H1 (cell line): ENCODE data around the gene ARPP21. TPM values are rescaled to one million over a fixed set of nuclear protein-coding genes. Genes with fewer than 3 reads are reported as not detected.

Experiments used
- CTCF ChIA-PET: fragments of 300-600 bp; sonication (Branson Sonifier 250); formaldehyde crosslinking; loops from one replicate; lab custom pipeline; 2021; ENCODE audit not compliant: partially characterized antibody; lab: Charles Lee
- POLR2A ChIA-PET: fragments of 300-600 bp; sonication (Branson Sonifier 250); formaldehyde crosslinking; loops from one replicate; lab custom pipeline; 2021; ENCODE audit warnings: inconsistent platforms; ENCODE audit not compliant: partially characterized antibody; lab: Charles Lee
- DNase-seq, 2 experiments: peaks; one replicate each; pipeline versions ENCODE4 v3.0.0 to v3.0.0-alpha.2; 2010 to 2022; ENCODE audit warnings: low spot score in 2 of 2, low read depth in 1 of 2, mixed read lengths in 1 of 2
- FAIRE-seq: peaks from 2 replicates; lab custom pipeline; 2011; peaks lifted over from hg19 to GRCh38; lab: Jason Lieb, UNC
- H2AFZ ChIP-seq: 2 replicates; pipeline ENCODE4 v1.8.1; 2012; ENCODE audit warnings: low read length, inconsistent platforms
- H2AK5ac ChIP-seq: 2 replicates; pipeline ENCODE4 v1.6.1; 2013; ENCODE audit warnings: low read depth, low read length
- H2BK120ac ChIP-seq: replicated peaks from 2 replicates; pipeline ENCODE3; 2013; ENCODE audit warnings: low read depth, low read length, inconsistent platforms
- H2BK12ac ChIP-seq: 2 replicates; pipeline ENCODE4 v1.6.1; 2013; ENCODE audit warnings: low read depth, low read length
- H2BK15ac ChIP-seq: 2 replicates; pipeline ENCODE4 v1.6.1; 2013; ENCODE audit warnings: low read length
- H2BK20ac ChIP-seq: 2 replicates; pipeline ENCODE4 v1.6.1; 2013; ENCODE audit warnings: low read length
- H2BK5ac ChIP-seq: 2 replicates; pipeline ENCODE4 v1.6.1; 2013; ENCODE audit warnings: low read depth, low read length
- H3K14ac ChIP-seq: 2 replicates; pipeline ENCODE4 v1.6.1; 2013; ENCODE audit warnings: inconsistent platforms; ENCODE audit not compliant: insufficient read length
- H3K18ac ChIP-seq: 2 replicates; pipeline ENCODE4 v1.6.1; 2013; ENCODE audit warnings: low read length; ENCODE audit errors: extremely low read depth
- H3K23ac ChIP-seq: 2 replicates; pipeline ENCODE4 v1.6.1; 2013; ENCODE audit warnings: inconsistent platforms; ENCODE audit not compliant: insufficient read length
- H3K23me2 ChIP-seq: 2 replicates; pipeline ENCODE4 v1.6.1; 2013; ENCODE audit warnings: low read depth, low read length
- H3K27ac ChIP-seq: 2 replicates; pipeline ENCODE4 v1.6.1; 2011; ENCODE audit warnings: low read depth, low read length, inconsistent platforms
- H3K27me3 ChIP-seq, 4 experiments: replicated peaks in 1 of 4; 1 replicate in 1 of 4; 2 replicates in 3 of 4; pipeline versions ENCODE4 v1.6.1 to v1.8.1; 2011 to 2013; ENCODE audit warnings: low read length in 3 of 4, mild to moderate bottlenecking in 3 of 4, inconsistent platforms in 2 of 4, mixed read lengths in 2 of 4, moderate library complexity in 1 of 4; ENCODE audit not compliant: control insufficient read depth in 3 of 4, insufficient read depth in 3 of 4; ENCODE audit errors: extremely low read depth in 1 of 4
- H3K36me3 ChIP-seq, 4 experiments: 2 replicates each; pipeline versions ENCODE4 v1.6.1 to v1.8.1; 2011 to 2013; ENCODE audit warnings: mild to moderate bottlenecking in 4 of 4, low read length in 3 of 4, moderate library complexity in 2 of 4, control low read depth in 1 of 4, inconsistent platforms in 1 of 4; ENCODE audit not compliant: insufficient read depth in 4 of 4, control insufficient read depth in 2 of 4
- H3K4ac ChIP-seq: replicated peaks from 2 replicates; pipeline ENCODE3; 2013; ENCODE audit warnings: low read length, low read depth, mixed read lengths, inconsistent platforms; ENCODE audit not compliant: insufficient read length
- H3K4me1 ChIP-seq, 4 experiments: replicated peaks in 1 of 4; 1 replicate in 1 of 4; 2 replicates in 3 of 4; pipeline versions ENCODE4 v1.6.1 to v1.8.1; 2011 to 2013; ENCODE audit warnings: low read length in 3 of 4, inconsistent platforms in 2 of 4, mixed read lengths in 1 of 4; ENCODE audit not compliant: insufficient read depth in 4 of 4, control insufficient read depth in 3 of 4
- H3K4me2 ChIP-seq, 2 experiments: 2 replicates each; pipeline versions ENCODE4 v1.6.1 to v1.8.1; 2011 to 2013; ENCODE audit warnings: low read depth in 2 of 2, low read length in 2 of 2, control low read depth in 1 of 2, inconsistent platforms in 1 of 2, mild to moderate bottlenecking in 1 of 2; ENCODE audit not compliant: insufficient read depth in 1 of 2
- H3K4me3 ChIP-seq, 4 experiments: fragments of 200-600, 300-600 bp in 1 of 4; sonication (generic), shearing (Covaris generic), sonication (Bioruptor Twin) in 1 of 4; 2 replicates each; pipeline versions ENCODE4 v1.5.1 to v1.8.1; 2011 to 2016; ENCODE audit warnings: low read length in 4 of 4, low read depth in 3 of 4, control low read depth in 2 of 4, inconsistent platforms in 2 of 4, mild to moderate bottlenecking in 2 of 4, mixed read lengths in 1 of 4, moderate library complexity in 1 of 4; ENCODE audit not compliant: insufficient read depth in 2 of 4; ENCODE audit errors: extremely low read depth in 1 of 4
- H3K56ac ChIP-seq: replicated peaks from 2 replicates; pipeline ENCODE3; 2013; ENCODE audit warnings: low read depth, mild to moderate bottlenecking, mixed read lengths, low read length, inconsistent platforms; ENCODE audit not compliant: insufficient read length
- H3K79me1 ChIP-seq: 2 replicates; pipeline ENCODE4 v1.6.1; 2013; ENCODE audit warnings: low read depth, low read length, control low read depth
- H3K79me2 ChIP-seq, 2 experiments: 2 replicates each; pipeline versions ENCODE4 v1.6.1 to v1.8.1; 2012 to 2013; ENCODE audit warnings: low read length in 2 of 2, mild to moderate bottlenecking in 2 of 2, inconsistent platforms in 1 of 2; ENCODE audit not compliant: insufficient read depth in 2 of 2, control insufficient read depth in 1 of 2
- H3K9ac ChIP-seq, 4 experiments: replicated peaks in 1 of 4; 1 replicate in 1 of 4; 2 replicates in 3 of 4; pipeline versions ENCODE4 v1.6.1 to v1.8.1; 2011 to 2013; ENCODE audit warnings: low read depth in 3 of 4, low read length in 3 of 4, control low read depth in 2 of 4, mild to moderate bottlenecking in 2 of 4, moderate library complexity in 2 of 4, inconsistent platforms in 1 of 4; ENCODE audit errors: extremely low read depth in 1 of 4
- H3K9me3 ChIP-seq, 2 experiments: 2 replicates each; pipeline versions ENCODE4 v1.6.1 to v1.8.1; 2012 to 2013; ENCODE audit warnings: mild to moderate bottlenecking in 2 of 2, moderate library complexity in 2 of 2, control low read depth in 1 of 2, inconsistent platforms in 1 of 2, low read depth in 1 of 2, low read length in 1 of 2, mixed read lengths in 1 of 2; ENCODE audit not compliant: insufficient read depth in 2 of 2
- H4K20me1 ChIP-seq, 2 experiments: replicated peaks in 1 of 2; 2 replicates each; pipeline versions ENCODE3 to v1.8.1; 2011 to 2013; ENCODE audit warnings: inconsistent platforms in 2 of 2, low read length in 2 of 2, mild to moderate bottlenecking in 1 of 2; ENCODE audit not compliant: insufficient read depth in 2 of 2, control insufficient read depth in 1 of 2
- H4K5ac ChIP-seq: 2 replicates; pipeline ENCODE4 v1.6.1; 2013; ENCODE audit warnings: low read length, low read depth, mixed read lengths, inconsistent platforms; ENCODE audit not compliant: insufficient read length
- H4K8ac ChIP-seq: 2 replicates; pipeline ENCODE4 v1.8.0; 2013; ENCODE audit warnings: mild to moderate bottlenecking, moderate library complexity, low read length, inconsistent platforms; ENCODE audit not compliant: insufficient read depth; ENCODE audit errors: extremely low read depth
- H4K91ac ChIP-seq: replicated peaks from 2 replicates; pipeline ENCODE3; 2013; ENCODE audit warnings: low read length, mixed read lengths, inconsistent platforms; ENCODE audit not compliant: insufficient read length
- ATF3 ChIP-seq: IDR thresholded peaks from 2 replicates; pipeline ENCODE4 v1.6.1; 2011; ENCODE audit warnings: low read depth, mild to moderate bottlenecking, low read length; ENCODE audit not compliant: insufficient read depth
- BACH1 ChIP-seq: IDR thresholded peaks from 2 replicates; pipeline ENCODE4 v1.6.1; 2012; ENCODE audit warnings: low read length, improper control_type of control experiment
- BCL11A ChIP-seq, 2 experiments: IDR thresholded peaks; one replicate each; pipeline ENCODE4 v1.6.1; 2011; ENCODE audit warnings: low read depth in 2 of 2, low read length in 2 of 2, mild to moderate bottlenecking in 2 of 2
- CBX8 ChIP-seq: fragments of 300-800, 300-1000 bp; sonication (generic); IDR thresholded peaks from 2 replicates; pipeline ENCODE4 v1.7.1; 2016; ENCODE audit warnings: low read depth, low read length, borderline replicate concordance
- CHD1 ChIP-seq: IDR thresholded peaks from 2 replicates; pipeline ENCODE4 v1.6.1; 2012; ENCODE audit warnings: low read depth, low read length, improper control_type of control experiment
- GABPA ChIP-seq: IDR thresholded peaks from 2 replicates; pipeline ENCODE4 v1.6.1; 2011; ENCODE audit warnings: mild to moderate bottlenecking, low read length, moderate library complexity, borderline replicate concordance; ENCODE audit not compliant: insufficient read depth
- JUND ChIP-seq: IDR thresholded peaks from 2 replicates; pipeline ENCODE4 v1.6.1; 2011; ENCODE audit warnings: mild to moderate bottlenecking, improper control_type of control experiment, low read length
- KDM1A ChIP-seq: fragments of 200-600, 300-600 bp; sonication (generic); IDR thresholded peaks from 2 replicates; pipeline ENCODE4 v1.7.1; 2016; ENCODE audit warnings: mild to moderate bottlenecking, low read length, borderline replicate concordance
- NANOG ChIP-seq: IDR thresholded peaks from 2 replicates; pipeline ENCODE4 v1.6.1; 2011; ENCODE audit warnings: low read length, low read depth, mild to moderate bottlenecking, inconsistent platforms; ENCODE audit not compliant: insufficient read depth, poor library complexity, severe bottlenecking
- POLR2A ChIP-seq, 2 experiments: IDR thresholded peaks; 1 replicate in 1 of 2; 2 replicates in 1 of 2; pipeline ENCODE4 v1.6.1; 2011; ENCODE audit warnings: low read depth in 2 of 2, low read length in 2 of 2, mild to moderate bottlenecking in 2 of 2; ENCODE audit errors: control extremely low read depth in 1 of 2
- RAD21 ChIP-seq, 2 experiments: IDR thresholded peaks in 1 of 2; conservative IDR thresholded peaks in 1 of 2; 2 replicates each; pipeline ENCODE4 v1.6.1; 2011; ENCODE audit warnings: low read depth in 2 of 2, low read length in 2 of 2, improper control_type of control experiment in 1 of 2, inconsistent platforms in 1 of 2, mild to moderate bottlenecking in 1 of 2, moderate library complexity in 1 of 2
- SIX5 ChIP-seq: IDR thresholded peaks from 2 replicates; pipeline ENCODE4 v1.6.1; 2011; ENCODE audit warnings: mild to moderate bottlenecking, low read depth, low read length
- SP1 ChIP-seq: IDR thresholded peaks from 2 replicates; pipeline ENCODE4 v1.6.1; 2011; ENCODE audit warnings: low read depth, low read length
- SUZ12 ChIP-seq: fragments of 200-600 bp; sonication (generic); IDR thresholded peaks from 2 replicates; pipeline ENCODE4 v1.6.1; 2012; ENCODE audit warnings: mild to moderate bottlenecking, inconsistent platforms, low read length, moderate library complexity, mixed read lengths
- TBP ChIP-seq: IDR thresholded peaks from 2 replicates; pipeline ENCODE4 v1.6.1; 2011; ENCODE audit warnings: low read depth, low read length, improper control_type of control experiment
- WGBS, 2 experiments: shearing (Covaris generic) in 1 of 2; methylation state at CpG; one replicate each; pipeline versions ENCODE4 v1.1.6 to v1.1.7; 2013 to 2015; ENCODE audit warnings: low lambda C conversion rate in 2 of 2, mixed read lengths in 2 of 2, inconsistent platforms in 1 of 2, low coverage in 1 of 2, missing lambda C conversion rate in 1 of 2; ENCODE audit not compliant: insufficient replicate concordance in 2 of 2, insufficient coverage in 1 of 2, insufficient read length in 1 of 2; ENCODE audit errors: extremely low coverage in 1 of 2, missing lambda C conversion rate in 1 of 2; 5-methylcytosine and 5-hydroxymethylcytosine counted together
- polyA plus RNA-seq, 7 experiments: library from polyadenylated mRNA; depleted of rRNA in 3 of 7; stranded (reverse) in 5 of 7; unstranded in 2 of 7; fragments of >200 nt in 5 of 7; fragments of 200-250 nt in 2 of 7; gene quantifications; 1 replicate in 5 of 7; 2 replicates in 1 of 7; 4 replicates in 1 of 7; pipeline versions ENCODE4 v1.2.1 to v1.2.3, GENCODE V29; 2011 to 2013; ENCODE audit warnings: missing spikeins in 2 of 7, mixed read lengths in 2 of 7
- total RNA-seq: library from RNA; stranded (reverse); fragmentation: NEBNext Ultra II Directional; extraction: Animal tissue kit (Norgen Biotek cat#: 25700); gene quantifications from 2 replicates; pipeline ENCODE4 v1.2.1, GENCODE V29; 2021

ARPP21 gene
- total and polyA plus RNA-seq, 2 of the 8 experiments (the other 6 are each of a cell fraction or from before 2014, with no cell fraction given), result not detected

- H4K8ac ChIP-seq, result no peak overlapping the region
- no peak overlapping the region for H3K18ac ChIP-seq
- H2BK5ac ChIP-seq, result no peak overlapping the region
- no peaks in the 10 kb centered on the region for H4K20me1 ChIP-seq
- WGBS, 2 experiments, result 86% methylated on average over 1 of the region's 1 CpG; no CpG with 5 or more reads in 1 of the 2 experiments
- no peak overlapping the region for H3K14ac ChIP-seq
- no peak overlapping the region for H2AK5ac ChIP-seq
- no peak overlapping the region for H2BK15ac ChIP-seq
- no peak overlapping the region for H2BK12ac ChIP-seq
- H3K79me1 ChIP-seq, result no peaks in the 10 kb centered on the region
- H3K4ac ChIP-seq, result no peak overlapping the region
- no peaks in the 10 kb centered on the region for H3K27me3 ChIP-seq
- H3K23me2 ChIP-seq, result no peaks in the 10 kb centered on the region
- H4K91ac ChIP-seq, result no peak overlapping the region
- no peaks in the 10 kb centered on the region for H3K36me3 ChIP-seq
- H2BK120ac ChIP-seq, result no peak overlapping the region
- H3K4me3 ChIP-seq, result no peak overlapping the region
- no peak for DNase-seq
- H2BK20ac ChIP-seq, result no peak overlapping the region
- no peak overlapping the region for H3K27ac ChIP-seq
- no peak overlapping the region for H3K4me2 ChIP-seq
- no peak for FAIRE-seq
- no peak overlapping the region for H3K9ac ChIP-seq
- no peak overlapping the region for H3K56ac ChIP-seq
- ChIA-PET CTCF (interaction anchor here (0.6 to 1.8 kb wide), 5 partner anchors 67 to 654 kb away, joined by 3 to 5 read pairs (median 3); no protein-coding TSS in a partner anchor), POLR2A (no interaction called here)
- H3K9me3 ChIP-seq, result no peaks in the 10 kb centered on the region
- H3K79me2 ChIP-seq, result no peaks in the 10 kb centered on the region
- H3K23ac ChIP-seq, result no peak overlapping the region
- no peaks in the 10 kb centered on the region for H3K4me1 ChIP-seq
- no peak overlapping the region for H2AFZ ChIP-seq
- H4K5ac ChIP-seq, result no peak overlapping the region
- TF ChIP-seq POLR2A (IDR thresholded peaks at IDR 0.05; ENCODE audit: control extremely low read depth in 1 of 2, low read depth in 2 of 2, low read length in 2 of 2) (no peak), KDM1A (no peak), GABPA (no peak), BCL11A (IDR thresholded peaks at IDR 0.05; ENCODE audit: low read depth in 2 of 2, low read length in 2 of 2) (no peak), JUND (no peak), NANOG (no peak), RAD21 (IDR thresholded peaks at IDR 0.05 in 1 of 2, conservative IDR thresholded peaks at IDR 0.05 in 1 of 2; ENCODE audit: low read depth in 2 of 2, low read length in 2 of 2) (no peak), SUZ12 (no peak), BACH1 (no peak), CBX8 (no peak), TBP (no peak), CHD1 (no peak), SP1 (no peak), ATF3 (no peak), SIX5 (no peak)
Observed at GRCh38 chr3:35658686-35659085, 19.4 kb downstream of the ARPP21 start.
